ENCODE data around the gene PACSIN2. TPM values are rescaled to one million over a fixed set of nuclear protein-coding genes. Genes with fewer than 3 reads are reported as not detected.
"Not testable (repeated sequence)": the region's sequence is repeated elsewhere in the genome, so short reads cannot be mapped to it uniquely, and the experiment has no call there.

The PACSIN2 gene
- total RNA-seq, 1 donor from 2014 or later = 68.9 TPM

DNA sequence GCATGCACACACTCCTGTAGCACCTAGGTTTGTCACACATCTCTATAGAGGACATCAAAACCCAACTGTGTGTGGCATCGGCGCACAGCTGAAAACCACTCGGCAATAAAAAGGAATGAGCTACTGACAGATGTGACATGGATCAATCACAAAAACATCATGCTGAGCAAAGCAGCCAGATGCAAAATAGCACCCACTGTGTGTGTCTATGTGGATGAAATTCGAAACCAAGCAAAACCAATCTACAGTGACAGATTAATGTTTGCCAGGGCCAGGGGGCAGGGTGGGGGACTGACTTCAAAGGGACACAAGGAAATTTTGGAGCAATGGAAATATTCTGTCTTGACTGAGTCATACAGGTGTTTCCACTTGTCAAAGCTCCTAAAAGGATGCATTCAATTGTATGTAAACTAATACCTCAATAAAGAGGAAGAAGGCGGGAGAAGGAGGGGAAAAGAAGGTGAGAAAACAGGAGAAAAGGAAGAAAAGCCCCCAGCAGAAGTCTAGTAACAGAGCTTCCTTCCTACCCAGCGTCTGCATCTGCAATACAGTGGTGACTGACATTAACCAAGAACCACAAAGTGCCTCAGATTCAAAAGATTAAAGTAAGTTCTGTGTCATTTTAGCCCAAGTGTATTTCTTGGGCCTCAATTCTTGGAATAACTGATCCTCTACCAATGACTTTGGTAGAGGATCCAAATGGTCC, 49.8 kb downstream of the PACSIN2 start:
- no peak for DNase-seq

DNA sequence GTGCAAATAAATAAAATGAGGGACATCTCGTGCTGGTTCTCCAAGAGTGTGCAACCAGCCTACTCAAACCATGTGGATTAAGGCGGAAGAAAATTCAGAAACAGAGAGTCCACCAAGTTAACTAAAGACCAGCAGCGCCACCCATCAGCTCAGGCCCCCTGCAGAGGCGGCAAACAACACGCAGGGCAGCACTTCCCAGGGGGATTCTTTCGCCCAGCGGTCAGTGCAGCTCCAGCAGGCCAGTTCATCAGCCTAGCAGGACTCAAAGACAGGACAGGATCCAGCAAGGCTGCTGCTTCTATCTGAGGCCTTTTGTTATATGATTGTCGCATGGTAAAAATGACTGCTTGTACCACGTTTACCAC, 51.7 kb downstream of the PACSIN2 start:
- no peak for DNase-seq

- no peak for DNase-seq
Observed at GRCh38 chr22:42962295-42963230, 52.4 kb downstream of the PACSIN2 start.

GRCh38 chr22:42961810-42962209, 53.1 kb downstream of the PACSIN2 start:
- no peak for DNase-seq

- not testable (repeated sequence) for DNase-seq
Observed at GRCh38 chr22:42961400-42961690, 53.6 kb downstream of the PACSIN2 start.

GRCh38 chr22:42960531-42961399, 54.2 kb downstream of the PACSIN2 start:
- no peak for DNase-seq

- DNase-seq = peak; percentile 98
Observed at GRCh38 chr22:42959576-42960509, 55.1 kb downstream of the PACSIN2 start.

GRCh38 chr22:42958937-42959336, 56.0 kb downstream of the PACSIN2 start:
- DNase-seq = no peak

- DNase-seq = peak; percentile 35
Observed at GRCh38 chr22:42957958-42958357, 57.0 kb downstream of the PACSIN2 start.

GRCh38 chr22:42957544-42957943, 57.4 kb downstream of the PACSIN2 start:
- DNase-seq = no peak

DNA sequence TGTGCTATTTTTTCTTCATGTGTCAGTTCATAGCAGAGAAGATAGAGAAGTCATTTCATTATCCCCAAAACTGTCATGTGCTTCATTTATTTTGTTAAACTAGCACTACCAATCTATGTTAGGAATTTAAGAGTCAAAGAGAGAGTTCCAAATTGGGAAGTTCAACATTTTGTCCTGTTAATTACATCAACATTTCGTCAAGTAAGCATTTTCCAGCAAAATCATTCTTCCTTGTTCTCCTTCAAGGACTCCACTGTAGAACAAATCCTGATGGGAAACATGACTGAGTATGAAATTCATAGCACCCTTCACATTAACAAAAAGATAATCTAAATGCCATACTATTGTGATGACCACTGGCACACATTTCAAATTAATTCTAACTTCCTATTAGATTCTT, 59.1 kb downstream of the PACSIN2 start:
- DNase-seq = no peak

DNA sequence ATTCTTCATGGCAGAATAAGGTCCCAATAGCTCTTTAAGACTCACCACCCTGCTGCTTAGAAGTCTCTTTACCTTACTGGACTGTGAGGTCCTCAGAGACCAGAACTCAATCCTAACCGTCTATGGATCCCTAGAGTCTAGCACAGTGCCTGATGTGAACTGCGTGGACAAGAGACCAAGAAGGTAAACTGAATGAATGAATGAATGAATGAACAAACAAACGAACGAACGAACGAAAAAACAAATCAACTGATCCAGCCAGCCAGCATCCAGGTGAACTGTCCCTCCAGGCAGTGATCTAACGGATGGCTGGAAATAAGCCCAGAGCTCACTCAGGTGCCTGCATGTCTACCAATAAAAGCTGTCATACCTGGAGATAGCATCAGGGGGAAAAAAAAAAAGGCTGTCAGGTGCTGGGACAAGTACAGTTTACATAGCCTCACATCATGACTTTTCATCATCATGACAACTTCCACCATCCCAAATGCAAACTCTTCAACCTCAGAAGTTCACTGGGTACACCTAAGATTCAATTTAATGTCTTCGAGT, 59.8 kb downstream of the PACSIN2 start:
- no peak for DNase-seq

- DNase-seq = not testable (repeated sequence)
Observed at GRCh38 chr22:42953751-42954150, 61.2 kb downstream of the PACSIN2 start.

DNA sequence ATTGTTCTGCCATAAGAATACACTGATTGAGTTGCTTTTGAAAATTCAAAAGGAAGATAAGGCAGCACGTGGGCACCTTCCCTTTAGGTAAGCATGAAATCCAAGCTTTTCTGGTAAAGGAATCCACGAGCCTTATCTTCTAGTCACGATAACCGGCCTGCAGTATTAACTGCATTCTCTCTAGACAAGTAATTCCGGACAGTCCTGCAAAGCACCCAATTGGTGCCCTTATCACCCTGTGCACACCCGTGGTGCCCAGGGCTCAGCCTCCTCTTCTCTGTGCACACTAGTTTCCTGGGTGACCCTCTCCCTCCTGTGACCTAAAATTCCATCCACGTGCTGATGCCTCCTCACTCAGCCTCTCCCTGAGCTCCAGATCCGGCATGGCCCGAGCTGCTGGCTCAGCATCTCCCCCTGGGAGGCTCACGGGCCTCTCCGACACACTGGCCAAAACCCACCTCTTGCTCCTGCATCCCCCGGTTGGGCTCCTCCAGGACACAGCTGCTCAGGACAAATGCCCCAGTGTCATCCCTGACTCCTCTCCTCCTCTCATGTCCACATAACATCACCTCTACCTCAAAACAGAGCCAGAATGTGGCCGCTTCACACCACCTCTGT, 63.7 kb downstream of the PACSIN2 start:
- no peak for DNase-seq

- DNase-seq = no peak
Observed at GRCh38 chr22:42950281-42950680, 64.7 kb downstream of the PACSIN2 start.

GRCh38 chr22:42949159-42949558, 65.8 kb downstream of the PACSIN2 start:
- DNase-seq = peak; percentile 88

GRCh38 chr22:42948294-42948693, 66.7 kb downstream of the PACSIN2 start:
- DNase-seq = no peak

DNA sequence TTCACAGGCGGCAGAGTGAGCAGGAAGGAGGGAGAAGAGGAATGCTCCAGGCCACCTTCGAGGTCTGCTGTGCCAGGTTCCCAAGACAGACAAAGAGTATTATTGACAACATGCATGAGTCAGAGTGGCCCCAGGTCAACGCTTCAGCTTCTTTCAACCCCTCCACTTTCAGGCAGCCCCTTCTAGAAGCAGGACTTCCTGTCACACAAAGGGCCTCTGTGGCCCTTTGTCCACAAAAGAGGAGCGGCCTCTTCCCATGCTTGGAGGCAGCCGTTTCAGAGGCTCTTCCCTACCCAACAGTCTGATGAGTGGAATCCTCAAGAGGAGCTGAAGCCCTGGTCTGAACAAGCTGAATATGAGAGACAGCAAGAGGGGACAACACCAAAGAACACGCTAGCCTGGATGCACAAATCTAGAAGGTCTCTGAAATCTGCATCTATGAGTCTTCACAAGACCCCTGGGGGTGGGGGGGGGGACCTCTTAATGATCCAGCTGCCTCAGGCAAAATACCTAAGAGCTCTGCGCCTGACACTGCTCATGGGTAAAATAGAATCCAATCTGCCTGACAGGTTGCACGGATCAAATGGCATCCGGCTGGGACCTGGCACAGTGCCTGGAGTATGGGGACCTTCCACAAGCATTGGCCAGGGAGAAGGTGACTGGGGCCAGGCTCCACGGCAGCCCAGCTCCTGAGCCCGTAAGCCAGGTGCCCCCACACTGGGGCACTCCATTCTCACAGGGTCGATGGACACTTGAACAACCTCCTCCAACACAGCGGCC, 67.5 kb downstream of the PACSIN2 start:
- DNase-seq = peak; percentile 68

- no peak for DNase-seq
Observed at GRCh38 chr22:42946546-42947198, 68.3 kb downstream of the PACSIN2 start.

DNA sequence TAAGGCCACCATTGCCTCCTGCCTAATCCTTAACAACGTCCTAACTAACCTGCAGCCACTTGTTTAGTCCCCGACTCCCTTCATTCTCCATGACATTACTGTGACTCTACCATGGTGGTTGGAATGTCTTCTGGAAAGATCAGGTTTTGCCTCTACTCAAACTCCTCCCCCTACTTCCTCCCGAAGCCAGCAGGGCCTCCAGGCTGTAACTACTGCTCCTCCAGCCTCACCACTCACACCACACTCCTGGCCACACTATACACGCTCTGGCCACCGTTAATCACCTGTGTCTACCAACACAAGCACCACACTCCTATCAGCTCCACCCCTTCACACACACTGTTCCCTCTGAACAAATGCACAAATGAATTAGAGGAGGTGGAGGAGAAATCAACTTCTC, 69.2 kb downstream of the PACSIN2 start:
- no peak for DNase-seq

Data from dermis blood vessel endothelial cell (primary cell).